ENCODE data around the gene EIF5B.
A peak's percentile ranks its signal among the peaks of the same experiment; 100 is the strongest.
"Not testable (repeated sequence)": the region's sequence is repeated elsewhere in the genome, so short reads cannot be mapped to it uniquely, and the experiment has no call there.

EIF5B gene, protein sequence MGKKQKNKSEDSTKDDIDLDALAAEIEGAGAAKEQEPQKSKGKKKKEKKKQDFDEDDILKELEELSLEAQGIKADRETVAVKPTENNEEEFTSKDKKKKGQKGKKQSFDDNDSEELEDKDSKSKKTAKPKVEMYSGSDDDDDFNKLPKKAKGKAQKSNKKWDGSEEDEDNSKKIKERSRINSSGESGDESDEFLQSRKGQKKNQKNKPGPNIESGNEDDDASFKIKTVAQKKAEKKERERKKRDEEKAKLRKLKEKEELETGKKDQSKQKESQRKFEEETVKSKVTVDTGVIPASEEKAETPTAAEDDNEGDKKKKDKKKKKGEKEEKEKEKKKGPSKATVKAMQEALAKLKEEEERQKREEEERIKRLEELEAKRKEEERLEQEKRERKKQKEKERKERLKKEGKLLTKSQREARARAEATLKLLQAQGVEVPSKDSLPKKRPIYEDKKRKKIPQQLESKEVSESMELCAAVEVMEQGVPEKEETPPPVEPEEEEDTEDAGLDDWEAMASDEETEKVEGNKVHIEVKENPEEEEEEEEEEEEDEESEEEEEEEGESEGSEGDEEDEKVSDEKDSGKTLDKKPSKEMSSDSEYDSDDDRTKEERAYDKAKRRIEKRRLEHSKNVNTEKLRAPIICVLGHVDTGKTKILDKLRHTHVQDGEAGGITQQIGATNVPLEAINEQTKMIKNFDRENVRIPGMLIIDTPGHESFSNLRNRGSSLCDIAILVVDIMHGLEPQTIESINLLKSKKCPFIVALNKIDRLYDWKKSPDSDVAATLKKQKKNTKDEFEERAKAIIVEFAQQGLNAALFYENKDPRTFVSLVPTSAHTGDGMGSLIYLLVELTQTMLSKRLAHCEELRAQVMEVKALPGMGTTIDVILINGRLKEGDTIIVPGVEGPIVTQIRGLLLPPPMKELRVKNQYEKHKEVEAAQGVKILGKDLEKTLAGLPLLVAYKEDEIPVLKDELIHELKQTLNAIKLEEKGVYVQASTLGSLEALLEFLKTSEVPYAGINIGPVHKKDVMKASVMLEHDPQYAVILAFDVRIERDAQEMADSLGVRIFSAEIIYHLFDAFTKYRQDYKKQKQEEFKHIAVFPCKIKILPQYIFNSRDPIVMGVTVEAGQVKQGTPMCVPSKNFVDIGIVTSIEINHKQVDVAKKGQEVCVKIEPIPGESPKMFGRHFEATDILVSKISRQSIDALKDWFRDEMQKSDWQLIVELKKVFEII

DNA sequence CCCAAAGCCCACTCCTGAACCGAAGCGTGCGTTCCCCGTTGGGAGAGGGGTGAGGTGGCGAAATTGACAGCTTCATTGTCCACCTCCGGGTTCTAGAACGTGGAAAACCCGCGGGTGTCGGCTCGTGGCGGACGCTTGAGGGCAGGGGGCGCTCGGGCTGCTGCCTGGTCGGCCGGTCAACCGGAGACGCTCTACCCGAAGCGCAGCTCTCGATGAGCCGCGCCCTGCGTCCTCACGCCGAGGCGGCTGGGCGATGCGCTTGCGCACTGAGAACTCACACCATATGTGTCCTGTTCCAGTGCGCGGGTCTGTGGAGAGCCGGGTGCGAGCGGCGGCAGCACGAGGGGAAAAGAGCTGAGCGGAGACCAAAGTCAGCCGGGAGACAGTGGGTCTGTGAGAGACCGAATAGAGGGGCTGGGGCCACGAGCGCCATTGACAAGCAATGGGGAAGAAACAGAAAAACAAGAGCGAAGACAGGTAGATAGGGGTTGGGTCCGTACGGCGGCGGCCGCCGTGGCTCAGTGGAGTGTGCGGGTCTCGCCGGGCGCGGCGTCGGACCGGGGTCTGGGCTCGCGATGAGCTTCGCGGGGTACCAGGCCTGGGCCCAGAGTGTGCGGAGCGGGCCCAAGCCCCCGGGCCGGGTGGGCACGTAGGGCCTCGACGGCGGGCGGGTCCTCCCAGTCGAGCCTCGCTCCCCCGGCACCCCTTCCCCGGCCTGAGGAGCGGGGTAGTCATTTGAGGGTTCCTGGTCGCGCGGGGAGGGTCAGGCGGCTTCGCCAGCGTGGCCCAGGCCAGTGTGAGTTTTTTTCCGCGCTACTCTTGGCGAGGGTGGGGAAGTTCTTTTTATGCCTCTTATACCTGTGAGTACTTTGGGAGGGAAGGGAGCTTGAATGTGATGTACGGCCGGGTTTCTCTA lies at the start of gene EIF5B:
Gene EIF5B (plus strand): TSS at position 277 of the 916 bp plus-strand sequence. CDS start 166 bp downstream, at position 443.
- H3K4me3 ChIP-seq (ENCODE audit: low read length in 2 of 2): peak within 1 kb of the TSS; percentile 87 to 99
- no peaks in the 10 kb centered on the region for H3K27me3 ChIP-seq (ENCODE audit: control insufficient read depth in 2 of 2, insufficient read depth in 2 of 2, low read length in 2 of 2)
- no peaks in the 10 kb centered on the region for H3K9me3 ChIP-seq (ENCODE audit: control insufficient read depth in 2 of 2, low read length in 2 of 2)
- peaks cover 5 to 11% of the 10 kb centered on the region in 2 donors for H3K36me3 ChIP-seq (ENCODE audit: control insufficient read depth in 2 of 2, insufficient read depth in 2 of 2, low read length in 2 of 2)
- H3K27ac ChIP-seq (ENCODE audit: low read depth in 2 of 2, low read length in 2 of 2): peak within 1 kb of the TSS; percentile 92
- peak within 1 kb of the TSS; percentile 89 to 92 for H3K9ac ChIP-seq (ENCODE audit: low read depth in 1 of 2, low read length in 2 of 2)
- peaks cover 20 to 23% of the 10 kb centered on the region in 2 donors for H3K4me1 ChIP-seq (ENCODE audit: control insufficient read depth in 2 of 2, insufficient read depth in 2 of 2, low read length in 2 of 2)

DNA sequence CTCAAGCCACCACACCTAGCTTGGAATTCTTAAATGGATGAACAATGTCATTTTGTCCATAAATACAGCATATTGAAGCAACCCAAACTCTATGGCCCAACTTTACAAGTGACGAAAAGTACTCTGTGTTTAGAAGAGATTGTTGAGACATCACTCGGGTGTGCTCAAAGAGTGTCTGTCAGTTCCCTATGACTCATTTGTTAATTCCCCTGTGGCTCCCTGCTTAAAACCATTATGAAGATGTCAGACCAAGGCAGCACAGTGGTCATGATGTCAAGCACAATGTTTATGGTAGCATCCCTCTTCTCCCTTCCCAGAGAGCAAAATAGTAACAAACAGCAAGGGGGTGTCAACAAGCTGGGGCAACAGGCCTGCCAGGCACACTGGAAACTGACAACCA lies 39.2 kb upstream of the EIF5B start:
- Histone ChIP-seq H3K27ac (ENCODE audit: low read depth in 2 of 2, low read length in 2 of 2) (no peak overlapping the region), H3K36me3 (ENCODE audit: control insufficient read depth in 2 of 2, insufficient read depth in 2 of 2, low read length in 2 of 2) (peaks cover 0 to 4% of the 10 kb centered on the region in 2 donors), H3K4me3 (ENCODE audit: low read length in 2 of 2) (no peak overlapping the region), H3K9ac (ENCODE audit: low read depth in 1 of 2, low read length in 2 of 2) (no peak overlapping the region), H3K27me3 (ENCODE audit: control insufficient read depth in 2 of 2, insufficient read depth in 2 of 2, low read length in 2 of 2) (no peaks in the 10 kb centered on the region), H3K4me1 (ENCODE audit: control insufficient read depth in 2 of 2, insufficient read depth in 2 of 2, low read length in 2 of 2) (no peaks in the 10 kb centered on the region), H3K9me3 (ENCODE audit: control insufficient read depth in 2 of 2, low read length in 2 of 2) (no peaks in the 10 kb centered on the region)

DNA sequence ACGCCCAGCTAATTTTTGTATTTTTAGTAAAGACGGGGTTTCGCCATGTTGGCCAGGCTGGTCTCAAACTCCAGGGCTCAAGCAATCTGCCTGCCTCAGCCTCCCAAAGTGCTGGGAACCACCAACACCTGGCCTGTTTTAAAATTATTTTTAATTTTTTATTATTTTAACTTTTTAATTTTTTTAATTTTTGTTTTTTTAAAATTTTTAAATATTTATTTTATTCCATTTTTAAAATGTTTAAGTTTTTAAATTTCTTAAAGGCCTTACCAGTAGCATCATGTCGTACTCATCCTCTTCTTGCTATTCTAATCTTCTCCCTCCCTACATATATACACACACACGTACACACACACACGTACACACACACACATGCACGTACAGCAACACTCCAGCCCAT lies 37.6 kb upstream of the EIF5B start:
- no peak overlapping the region for H3K27ac ChIP-seq (ENCODE audit: low read depth in 2 of 2, low read length in 2 of 2)
- peaks cover 0 to 4% of the 10 kb centered on the region in 2 donors for H3K36me3 ChIP-seq (ENCODE audit: control insufficient read depth in 2 of 2, insufficient read depth in 2 of 2, low read length in 2 of 2)
- H3K9ac ChIP-seq (ENCODE audit: low read depth in 1 of 2, low read length in 2 of 2): no peak overlapping the region
- no peaks in the 10 kb centered on the region for H3K4me1 ChIP-seq (ENCODE audit: control insufficient read depth in 2 of 2, insufficient read depth in 2 of 2, low read length in 2 of 2)
- no peaks in the 10 kb centered on the region for H3K27me3 ChIP-seq (ENCODE audit: control insufficient read depth in 2 of 2, insufficient read depth in 2 of 2, low read length in 2 of 2)
- no peak overlapping the region for H3K4me3 ChIP-seq (ENCODE audit: low read length in 2 of 2)
- H3K9me3 ChIP-seq (ENCODE audit: control insufficient read depth in 2 of 2, low read length in 2 of 2): no peaks in the 10 kb centered on the region

DNA sequence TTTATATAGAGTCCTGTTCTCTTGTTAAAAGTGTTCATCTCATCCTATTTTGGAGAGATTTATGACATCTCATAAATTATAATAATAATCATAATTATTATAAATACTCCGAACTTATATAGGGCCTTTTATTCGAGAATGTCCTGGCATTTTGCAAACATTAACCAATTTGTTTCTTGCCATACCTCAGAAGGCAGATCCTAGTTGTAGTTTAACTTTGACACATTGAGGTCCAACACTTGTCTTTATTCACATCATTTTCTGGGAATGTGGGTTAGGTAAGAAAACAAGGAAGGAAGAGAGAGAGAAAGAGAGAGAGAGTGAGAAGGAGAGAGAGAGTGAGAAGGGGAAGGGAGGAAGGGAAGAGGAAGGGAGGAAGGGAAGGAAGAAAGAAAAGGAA lies 36.1 kb upstream of the EIF5B start, which contains the start of gene LYG1:
Gene LYG1 (minus strand): TSS at position 101 of the 400 bp plus-strand sequence. CDS start 5,527 bp downstream, outside the sequence.
- not testable (repeated sequence) for H3K4me1 ChIP-seq (ENCODE audit: control insufficient read depth in 2 of 2, insufficient read depth in 2 of 2, low read length in 2 of 2); H3K36me3 ChIP-seq (ENCODE audit: control insufficient read depth in 2 of 2, insufficient read depth in 2 of 2, low read length in 2 of 2); H3K9ac ChIP-seq (ENCODE audit: low read depth in 1 of 2, low read length in 2 of 2); H3K27me3 ChIP-seq (ENCODE audit: control insufficient read depth in 2 of 2, insufficient read depth in 2 of 2, low read length in 2 of 2); H3K9me3 ChIP-seq (ENCODE audit: control insufficient read depth in 2 of 2, low read length in 2 of 2); H3K4me3 ChIP-seq (ENCODE audit: low read length in 2 of 2); H3K27ac ChIP-seq (ENCODE audit: low read depth in 2 of 2, low read length in 2 of 2)

DNA sequence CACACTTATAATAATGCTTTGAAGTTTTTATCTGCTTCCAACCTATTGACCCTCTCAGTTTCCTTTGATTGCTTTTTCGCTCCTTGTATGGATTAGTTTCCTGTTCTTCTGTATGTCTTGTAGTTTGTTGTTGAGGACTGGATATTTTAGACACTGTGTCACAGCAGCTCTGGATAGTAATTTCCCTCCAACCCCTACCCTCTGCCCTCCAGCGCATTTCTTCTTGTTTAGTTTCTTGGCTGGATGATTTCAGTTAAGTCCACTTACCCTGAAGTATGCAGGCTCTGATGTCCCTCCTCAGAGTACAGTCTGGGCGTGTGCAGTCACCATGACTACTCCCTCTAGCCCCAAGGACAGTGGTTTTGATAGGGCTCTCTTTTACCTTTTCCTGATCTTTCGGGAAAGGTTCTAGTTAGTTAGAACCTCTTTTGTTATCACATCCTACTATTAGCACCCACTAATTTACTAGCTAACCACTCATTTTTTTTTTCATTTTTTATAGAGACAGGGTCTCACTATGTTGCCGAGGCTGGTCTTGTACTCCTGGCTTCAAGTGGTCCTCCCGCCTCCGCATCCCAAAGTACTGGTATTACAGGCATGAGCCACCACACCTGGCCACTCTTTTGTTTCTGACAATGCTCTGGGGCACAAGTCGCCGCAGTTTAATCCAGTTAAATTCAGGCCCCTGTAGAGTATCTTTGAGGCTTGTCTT lies 19.9 kb upstream of the EIF5B start:
- Histone ChIP-seq H3K4me1 (ENCODE audit: control insufficient read depth in 2 of 2, insufficient read depth in 2 of 2, low read length in 2 of 2) (no peaks in the 10 kb centered on the region), H3K36me3 (ENCODE audit: control insufficient read depth in 2 of 2, insufficient read depth in 2 of 2, low read length in 2 of 2) (peaks cover 29 to 37% of the 10 kb centered on the region in 2 donors), H3K27ac (ENCODE audit: low read depth in 2 of 2, low read length in 2 of 2) (no peak overlapping the region), H3K27me3 (ENCODE audit: control insufficient read depth in 2 of 2, insufficient read depth in 2 of 2, low read length in 2 of 2) (no peaks in the 10 kb centered on the region), H3K4me3 (ENCODE audit: low read length in 2 of 2) (no peak overlapping the region), H3K9ac (ENCODE audit: low read depth in 1 of 2, low read length in 2 of 2) (no peak overlapping the region), H3K9me3 (ENCODE audit: control insufficient read depth in 2 of 2, low read length in 2 of 2) (no peaks in the 10 kb centered on the region)

DNA sequence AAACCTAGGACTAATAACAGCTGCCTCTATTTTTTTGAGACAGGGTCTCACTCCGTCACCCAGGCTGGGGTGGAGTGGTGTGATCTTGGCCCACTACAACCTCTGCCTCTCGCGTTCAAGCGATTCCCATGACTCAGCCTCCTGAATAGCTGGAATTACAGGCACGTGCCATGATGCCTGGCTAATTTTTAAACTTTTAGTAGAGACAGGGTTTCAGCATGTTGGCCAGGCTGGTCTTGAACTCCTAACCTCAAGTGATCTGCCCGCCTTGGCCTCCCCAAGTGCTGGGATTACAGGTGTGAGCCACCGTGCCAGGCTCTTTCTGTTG lies 19.4 kb upstream of the EIF5B start:
- H3K27me3 ChIP-seq (ENCODE audit: control insufficient read depth in 2 of 2, insufficient read depth in 2 of 2, low read length in 2 of 2); H3K4me3 ChIP-seq (ENCODE audit: low read length in 2 of 2); H3K27ac ChIP-seq (ENCODE audit: low read depth in 2 of 2, low read length in 2 of 2); H3K9ac ChIP-seq (ENCODE audit: low read depth in 1 of 2, low read length in 2 of 2); H3K4me1 ChIP-seq (ENCODE audit: control insufficient read depth in 2 of 2, insufficient read depth in 2 of 2, low read length in 2 of 2); H3K9me3 ChIP-seq (ENCODE audit: control insufficient read depth in 2 of 2, low read length in 2 of 2): not testable (repeated sequence)
- peaks cover 29 to 37% of the 10 kb centered on the region in 2 donors for H3K36me3 ChIP-seq (ENCODE audit: control insufficient read depth in 2 of 2, insufficient read depth in 2 of 2, low read length in 2 of 2)

DNA sequence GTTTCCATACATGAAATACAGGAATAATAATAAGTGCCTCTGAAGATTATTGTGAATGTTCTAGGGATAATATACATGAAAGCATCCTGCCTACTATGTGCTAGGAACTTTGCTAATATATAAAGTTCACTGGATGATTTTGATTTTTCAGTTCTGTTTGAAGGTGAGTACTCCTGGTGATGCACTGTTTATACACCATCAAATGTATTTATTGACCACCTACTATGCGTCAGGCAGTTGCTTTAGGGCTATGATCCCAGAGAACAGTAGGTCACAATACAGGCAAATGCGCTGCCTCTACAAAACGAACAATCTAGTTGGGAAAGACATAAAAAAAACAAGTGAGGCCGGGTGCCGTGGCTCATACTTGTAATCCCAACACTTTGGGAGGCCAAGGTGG lies 11.8 kb upstream of the EIF5B start:
- no peaks in the 10 kb centered on the region for H3K4me1 ChIP-seq (ENCODE audit: control insufficient read depth in 2 of 2, insufficient read depth in 2 of 2, low read length in 2 of 2)
- H3K36me3 ChIP-seq (ENCODE audit: control insufficient read depth in 2 of 2, insufficient read depth in 2 of 2, low read length in 2 of 2): peaks cover 46 to 53% of the 10 kb centered on the region in 2 donors
- no peak overlapping the region for H3K27ac ChIP-seq (ENCODE audit: low read depth in 2 of 2, low read length in 2 of 2)
- no peak overlapping the region for H3K4me3 ChIP-seq (ENCODE audit: low read length in 2 of 2)
- no peaks in the 10 kb centered on the region for H3K27me3 ChIP-seq (ENCODE audit: control insufficient read depth in 2 of 2, insufficient read depth in 2 of 2, low read length in 2 of 2)
- H3K9me3 ChIP-seq (ENCODE audit: control insufficient read depth in 2 of 2, low read length in 2 of 2): no peaks in the 10 kb centered on the region
- no peak overlapping the region for H3K9ac ChIP-seq (ENCODE audit: low read depth in 1 of 2, low read length in 2 of 2)

DNA sequence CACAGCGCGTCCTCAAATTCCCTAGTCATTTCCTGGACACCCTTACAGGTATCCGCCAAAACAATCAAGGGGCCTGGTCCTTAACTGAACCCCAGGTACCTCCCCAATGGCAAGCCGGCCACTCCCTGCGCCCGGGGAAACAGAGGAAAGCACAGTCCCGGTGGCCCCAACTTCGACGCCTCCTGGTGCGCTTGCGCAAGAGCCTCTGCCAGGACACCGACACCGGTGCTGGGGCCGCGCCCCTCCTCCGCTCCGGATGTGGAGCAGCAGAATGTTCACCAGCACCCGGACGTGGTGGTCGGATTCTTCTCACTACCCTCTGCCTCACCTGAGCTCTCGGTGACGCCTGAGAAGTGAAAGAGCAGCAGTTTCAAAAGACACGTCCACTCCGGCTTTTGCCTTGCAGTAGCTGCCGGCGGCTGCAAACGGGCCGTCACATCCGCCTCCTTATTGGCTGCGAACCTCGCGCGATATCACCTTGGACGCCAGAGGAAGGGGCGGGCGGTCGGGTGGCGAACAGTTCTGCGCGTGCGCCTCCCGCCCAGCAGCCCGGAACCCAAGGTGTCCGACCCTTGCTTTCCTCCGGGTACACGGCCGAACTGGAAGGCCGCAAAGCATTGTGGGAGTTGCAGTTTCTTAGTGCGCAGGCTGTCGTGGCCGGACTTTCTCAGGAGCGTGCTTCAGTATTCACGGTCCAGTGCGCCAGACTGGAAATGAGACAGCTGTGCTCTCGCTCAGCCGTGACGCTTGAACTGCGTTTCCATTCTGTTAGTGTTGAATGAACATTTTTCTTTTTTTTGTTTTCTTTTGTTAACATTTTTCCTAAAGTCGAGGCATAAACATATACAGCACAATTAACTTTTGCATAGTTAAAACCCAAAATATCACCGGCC lies 1.0 kb upstream of the EIF5B start, which contains the start of gene TXNDC9:
Gene TXNDC9 (minus strand): TSS at position 423 of the 893 bp plus-strand sequence. CDS start 3,123 bp downstream, outside the sequence.
- peaks cover 20 to 23% of the 10 kb centered on the region in 2 donors for H3K4me1 ChIP-seq (ENCODE audit: control insufficient read depth in 2 of 2, insufficient read depth in 2 of 2, low read length in 2 of 2)
- H3K36me3 ChIP-seq (ENCODE audit: control insufficient read depth in 2 of 2, insufficient read depth in 2 of 2, low read length in 2 of 2): peaks cover 6 to 18% of the 10 kb centered on the region in 2 donors
- no peaks in the 10 kb centered on the region for H3K27me3 ChIP-seq (ENCODE audit: control insufficient read depth in 2 of 2, insufficient read depth in 2 of 2, low read length in 2 of 2)
- peak within 1 kb of the TSS; percentile 92 for H3K27ac ChIP-seq (ENCODE audit: low read depth in 2 of 2, low read length in 2 of 2)
- no peaks in the 10 kb centered on the region for H3K9me3 ChIP-seq (ENCODE audit: control insufficient read depth in 2 of 2, low read length in 2 of 2)
- H3K4me3 ChIP-seq (ENCODE audit: low read length in 2 of 2): peak within 1 kb of the TSS; percentile 87 to 99
- peak within 1 kb of the TSS; percentile 89 to 92 for H3K9ac ChIP-seq (ENCODE audit: low read depth in 1 of 2, low read length in 2 of 2)

Measured in mucosa of rectum (tissue), 2 donors.